ENCODE data around the gene ZMYND8. TPM values are rescaled to one million over a fixed set of nuclear protein-coding genes. Genes with fewer than 3 reads are reported as not detected.
A peak's percentile ranks its signal among the peaks of the same experiment; 100 is the strongest.

ZMYND8 gene
- total and polyA plus RNA-seq, 11 donors: 11.3 to 46.4 (median 28.7) TPM

DNA sequence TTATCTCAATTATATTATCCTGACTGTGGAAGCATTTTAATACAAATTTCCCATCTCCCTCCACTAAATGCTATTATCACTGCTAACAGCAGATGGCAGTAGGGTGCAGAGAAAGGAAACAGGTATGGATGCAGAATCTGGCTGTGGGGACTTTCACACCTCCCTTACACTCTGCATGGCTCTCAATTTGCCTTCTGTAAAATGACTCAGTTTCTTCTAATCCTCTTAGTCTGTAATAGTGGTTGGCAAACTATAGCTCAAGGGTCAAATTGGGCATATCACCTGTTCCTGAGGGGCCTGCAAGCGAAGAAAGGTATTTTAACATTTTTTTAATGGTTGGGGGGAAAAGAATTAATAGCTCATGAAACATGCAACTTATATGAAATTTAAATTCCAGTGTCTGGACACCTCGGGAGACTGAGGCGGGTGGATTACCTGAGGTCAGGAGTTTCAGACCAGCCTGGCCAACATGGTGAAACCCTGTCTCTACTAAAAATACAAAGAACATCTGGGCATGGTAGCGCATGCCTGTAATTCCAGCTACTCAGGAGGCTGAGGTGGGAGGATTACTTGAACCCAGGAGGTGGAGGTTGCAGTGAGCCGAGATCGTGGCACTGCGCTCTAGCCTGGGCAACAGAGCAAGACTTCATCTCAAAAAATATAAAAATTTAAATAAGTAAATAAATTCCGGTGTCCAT is 83.5 kb downstream of the ZMYND8 start:
- intact Hi-C loops (cut with DNase I): loop anchor here (1.0 to 10.0 kb wide), 15 partner anchors 44 to 518 kb away; partner anchors contain the start of genes NCOA3 (in 2 of the 10) and ZMYND8 (in 1 of the 10)
- peaks cover 13 to 52% (median 41%) of the 10 kb centered on the region in 12 donors for H3K4me1 ChIP-seq
- H3K9me3 ChIP-seq: no peaks in the 10 kb centered on the region
- peaks cover 0 to 65% (median 20%) of the 10 kb centered on the region in 9 donors for H3K36me3 ChIP-seq
- H3K27ac ChIP-seq: peak overlapping the region in 9 of 12 donors; percentile 14 to 88 (median 72)
- H3K4me3 ChIP-seq: no peak overlapping the region
- peak in 2 of 5 donors; percentile 49 to 62 for DNase-seq
- ATAC-seq: peak; percentile 45 to 75 (median 70)
- no peaks in the 10 kb centered on the region for H3K27me3 ChIP-seq
- WGBS, 4 donors: 82 to 85% (median 84%) methylated on average over 8 of the region's 8 CpGs
- TF ChIP-seq POLR2A (IDR thresholded peaks at IDR 0.05): no peak
- TF ChIP-seq, protein P1, sequence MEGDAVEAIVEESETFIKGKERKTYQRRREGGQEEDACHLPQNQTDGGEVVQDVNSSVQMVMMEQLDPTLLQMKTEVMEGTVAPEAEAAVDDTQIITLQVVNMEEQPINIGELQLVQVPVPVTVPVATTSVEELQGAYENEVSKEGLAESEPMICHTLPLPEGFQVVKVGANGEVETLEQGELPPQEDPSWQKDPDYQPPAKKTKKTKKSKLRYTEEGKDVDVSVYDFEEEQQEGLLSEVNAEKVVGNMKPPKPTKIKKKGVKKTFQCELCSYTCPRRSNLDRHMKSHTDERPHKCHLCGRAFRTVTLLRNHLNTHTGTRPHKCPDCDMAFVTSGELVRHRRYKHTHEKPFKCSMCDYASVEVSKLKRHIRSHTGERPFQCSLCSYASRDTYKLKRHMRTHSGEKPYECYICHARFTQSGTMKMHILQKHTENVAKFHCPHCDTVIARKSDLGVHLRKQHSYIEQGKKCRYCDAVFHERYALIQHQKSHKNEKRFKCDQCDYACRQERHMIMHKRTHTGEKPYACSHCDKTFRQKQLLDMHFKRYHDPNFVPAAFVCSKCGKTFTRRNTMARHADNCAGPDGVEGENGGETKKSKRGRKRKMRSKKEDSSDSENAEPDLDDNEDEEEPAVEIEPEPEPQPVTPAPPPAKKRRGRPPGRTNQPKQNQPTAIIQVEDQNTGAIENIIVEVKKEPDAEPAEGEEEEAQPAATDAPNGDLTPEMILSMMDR (IDR thresholded peaks at IDR 0.05): peak; percentile 79 to 94 (median 90)

DNA sequence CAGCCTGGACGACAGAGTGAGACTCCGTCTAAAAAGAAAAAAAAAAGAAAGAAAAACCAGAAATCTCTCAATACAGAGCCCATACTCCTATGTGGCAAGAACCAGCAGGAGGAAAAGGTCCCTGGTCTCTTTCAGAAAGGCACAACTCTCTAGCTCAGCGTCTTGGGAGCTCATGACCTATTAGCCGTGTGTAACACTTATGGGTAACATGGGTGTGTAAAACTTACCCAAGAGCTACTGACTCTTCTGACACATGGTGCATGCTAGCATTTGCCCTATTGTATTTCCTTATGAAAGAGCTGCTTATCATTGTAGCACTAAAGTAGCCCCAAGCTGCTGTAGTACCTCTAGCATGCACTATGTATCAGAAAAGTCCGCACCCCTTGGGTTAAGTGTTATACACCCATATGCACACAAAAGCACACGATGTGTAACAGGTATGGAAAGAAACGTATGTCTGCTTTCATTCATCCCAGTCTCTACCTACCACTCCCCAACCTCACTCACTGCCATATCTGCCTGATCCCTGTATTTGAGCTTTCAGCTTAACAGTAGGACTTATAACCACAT is 85.4 kb downstream of the ZMYND8 start:
- Histone ChIP-seq H3K27ac (peak overlapping the region in 1 of 12 donors; percentile 2), H3K36me3 (peaks cover 0 to 69% (median 27%) of the 10 kb centered on the region in 9 donors), H3K27me3 (no peaks in the 10 kb centered on the region), H3K4me3 (no peak overlapping the region), H3K9me3 (no peaks in the 10 kb centered on the region), H3K4me1 (peaks cover 8 to 40% (median 29%) of the 10 kb centered on the region in 12 donors)
- TF ChIP-seq, protein P1 (IDR thresholded peaks at IDR 0.05): no peak
- no peak for TF ChIP-seq POLR2A (IDR thresholded peaks at IDR 0.05)
- DNase-seq: no peak
- 73 to 88% (median 83%) methylated on average over 7 of the region's 7 CpGs for WGBS, 4 donors
- no peak for ATAC-seq
- intact Hi-C loops (cut with DNase I): loop anchor here in 9 of 10 donors (2.0 to 10.0 kb wide), 12 partner anchors 46 to 516 kb away; partner anchors contain the start of genes NCOA3 (in 2 of the 9) and ZMYND8 (in 1 of the 9)

DNA sequence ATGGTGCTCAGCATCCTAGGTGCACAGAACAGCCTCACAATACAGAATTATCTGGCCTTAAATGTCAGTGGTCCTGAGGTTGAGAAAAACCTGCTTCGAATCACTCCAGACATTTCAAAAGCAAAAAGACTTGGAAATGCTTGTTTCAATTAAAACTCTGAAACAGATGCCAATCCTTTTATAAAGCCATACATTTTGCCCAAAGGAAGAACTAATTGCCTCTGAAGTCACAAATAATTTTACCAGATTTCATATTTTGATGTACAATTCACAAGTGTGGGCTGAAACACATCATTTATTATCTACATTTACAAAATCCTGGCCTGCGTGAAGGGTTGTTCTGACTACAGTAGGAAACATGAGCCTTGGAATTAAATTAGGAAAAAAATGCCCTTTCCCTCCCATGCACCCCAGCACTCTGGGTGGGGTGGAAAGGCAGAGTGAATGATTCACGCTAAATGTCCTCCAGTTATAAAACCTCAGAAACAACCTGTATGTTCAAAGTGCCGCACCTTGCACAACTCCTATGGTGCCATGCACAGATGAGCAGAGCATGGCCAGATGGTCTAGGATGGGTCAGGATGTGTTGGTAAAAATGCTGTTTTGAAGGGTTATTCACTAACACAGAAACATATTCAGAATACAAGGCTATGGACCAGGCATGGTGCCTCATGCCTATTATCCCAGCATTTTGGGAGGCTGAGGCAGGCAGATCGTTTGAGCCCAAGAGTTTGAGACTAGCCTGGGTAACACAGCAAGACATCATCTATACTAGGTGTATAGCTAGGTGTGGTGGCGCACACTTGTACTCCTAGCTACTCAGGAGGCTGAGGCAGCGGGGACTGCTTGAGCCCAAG is 87.0 kb downstream of the ZMYND8 start:
- 93 to 96% (median 95%) methylated on average over 7 of the region's 7 CpGs for WGBS, 4 donors
- no peak overlapping the region for H3K4me3 ChIP-seq
- no peaks in the 10 kb centered on the region for H3K27me3 ChIP-seq
- intact Hi-C loops (cut with DNase I): loop anchor here (2.0 to 10.0 kb wide), 14 partner anchors 48 to 515 kb away; partner anchors contain the start of genes NCOA3 (in 2 of the 10) and ZMYND8 (in 1 of the 10)
- H3K9me3 ChIP-seq: no peaks in the 10 kb centered on the region
- ATAC-seq (no peak), DNase-seq (no peak)
- H3K4me1 ChIP-seq: peaks cover 7 to 30% (median 19%) of the 10 kb centered on the region in 12 donors
- no peak for TF ChIP-seq POLR2A (IDR thresholded peaks at IDR 0.05)
- peaks cover 0 to 55% (median 19%) of the 10 kb centered on the region in 9 donors for H3K36me3 ChIP-seq
- no peak overlapping the region for H3K27ac ChIP-seq

DNA sequence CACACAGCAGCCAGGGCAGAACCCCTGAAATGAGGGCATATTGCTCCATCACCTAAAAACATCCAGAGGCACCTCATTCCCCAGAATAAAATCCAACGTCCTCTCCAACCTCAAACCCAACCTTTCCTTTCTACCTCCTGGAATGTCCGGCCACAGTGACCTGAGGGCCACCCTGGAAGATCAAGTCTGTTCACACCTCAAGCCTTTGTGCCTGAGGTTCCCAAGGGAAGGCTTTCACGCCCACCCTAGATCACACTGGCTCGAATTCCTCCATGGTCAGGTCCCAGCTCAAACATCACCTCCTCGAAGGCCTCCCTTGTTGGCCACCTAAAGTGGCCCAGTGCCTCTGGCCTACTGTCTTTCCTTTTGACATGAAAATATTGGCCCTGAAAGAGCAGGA is 88.9 kb downstream of the ZMYND8 start:
- peaks cover 0 to 26% (median 8%) of the 10 kb centered on the region in 12 donors for H3K4me1 ChIP-seq
- H3K9me3 ChIP-seq: no peaks in the 10 kb centered on the region
- no peak overlapping the region for H3K27ac ChIP-seq
- DNase-seq (no peak), ATAC-seq (no peak)
- WGBS, 4 donors: 82 to 90% (median 85%) methylated on average over 5 of the region's 5 CpGs
- peaks cover 0 to 48% (median 23%) of the 10 kb centered on the region in 9 donors for H3K36me3 ChIP-seq
- H3K27me3 ChIP-seq: no peaks in the 10 kb centered on the region
- TF ChIP-seq POLR2A (IDR thresholded peaks at IDR 0.05): no peak
- TF ChIP-seq, protein P1 (IDR thresholded peaks at IDR 0.05): no peak
- H3K4me3 ChIP-seq: no peak overlapping the region
- intact Hi-C loops (cut with DNase I): loop anchor here in 4 of 10 donors (5.0 to 10.0 kb wide), 3 partner anchors 65 to 513 kb away; no protein-coding TSS in a partner anchor

Data from heart left ventricle (tissue), 16 donors.